Ascending aorta (tissue), 2 donors: ENCODE results near the gene GLO1. TPM values are rescaled to one million over a fixed set of nuclear protein-coding genes. Genes with fewer than 3 reads are reported as not detected.
A peak's percentile ranks its signal among the peaks of the same experiment; 100 is the strongest.

Experiments used
- DNase-seq, 2 donors: peaks; one replicate each; pipeline ENCODE4 v3.0.0-alpha.2; 2019; ENCODE audit warnings: low spot score in 2 of 2
- H3K27ac ChIP-seq, 2 donors: fragments of 200-600 bp; sonication (generic); one replicate each; pipeline ENCODE4 v1.5.1; 2016 to 2017; ENCODE audit warnings: mild to moderate bottlenecking in 1 of 2
- H3K27me3 ChIP-seq: fragments of 200-600 bp; sonication (generic); one replicate; pipeline ENCODE4 v1.5.1; 2017
- H3K36me3 ChIP-seq, 2 donors: fragments of 200-600 bp; sonication (generic); one replicate each; pipeline ENCODE4 v1.5.1; 2016
- H3K4me1 ChIP-seq, 2 donors: fragments of 200-600 bp; sonication (generic); one replicate each; pipeline ENCODE4 v1.5.1; 2016 to 2017; ENCODE audit warnings: mild to moderate bottlenecking in 1 of 2
- H3K4me3 ChIP-seq, 2 donors: fragments of 200-600 bp; sonication (generic); one replicate each; pipeline ENCODE4 v1.5.1; 2016 to 2017; ENCODE audit warnings: mild to moderate bottlenecking in 1 of 2
- H3K9me3 ChIP-seq, 2 donors: fragments of 200-600 bp; sonication (generic); one replicate each; pipeline ENCODE4 v1.5.1; 2016
- intact Hi-C: fragments of 100-400 bp; cut with DNase I; formaldehyde crosslinking; loops from one replicate; pipeline ENCODE4 v1.15.1; 2023
- total RNA-seq: library from RNA; depleted of rRNA; stranded (reverse); fragments of >200 nt; gene quantifications from one replicate; pipeline ENCODE4 v1.1.0, GENCODE V29; 2016
- TF ChIP-seq, protein P1 (sequence below), 3 experiments: fragments of 200-600 bp in 2 of 3; fragments of 450-650 bp in 1 of 3; sonication (generic) in 2 of 3; IDR thresholded peaks; one replicate each; pipeline ENCODE4 v1.5.1; 2016 to 2019; ENCODE audit warnings: antibody characterized with exemption in 3 of 3, mild to moderate bottlenecking in 1 of 3, moderate library complexity in 1 of 3

Gene GLO1
- total RNA-seq, 1 donor from 2014 or later = 32.6 TPM

GRCh38 chr6:38638941-38639497 lies 63.9 kb downstream of the GLO1 start:
- Histone ChIP-seq H3K4me1 (peaks cover 10 to 11% of the 10 kb centered on the region in 2 donors), H3K27ac (peak overlapping the region; percentile 90 to 93), H3K36me3 (no peaks in the 10 kb centered on the region), H3K9me3 (no peaks in the 10 kb centered on the region), H3K27me3 (no peaks in the 10 kb centered on the region), H3K4me3 (peak overlapping the region; percentile 83 to 84)
- TF ChIP-seq, protein P1, sequence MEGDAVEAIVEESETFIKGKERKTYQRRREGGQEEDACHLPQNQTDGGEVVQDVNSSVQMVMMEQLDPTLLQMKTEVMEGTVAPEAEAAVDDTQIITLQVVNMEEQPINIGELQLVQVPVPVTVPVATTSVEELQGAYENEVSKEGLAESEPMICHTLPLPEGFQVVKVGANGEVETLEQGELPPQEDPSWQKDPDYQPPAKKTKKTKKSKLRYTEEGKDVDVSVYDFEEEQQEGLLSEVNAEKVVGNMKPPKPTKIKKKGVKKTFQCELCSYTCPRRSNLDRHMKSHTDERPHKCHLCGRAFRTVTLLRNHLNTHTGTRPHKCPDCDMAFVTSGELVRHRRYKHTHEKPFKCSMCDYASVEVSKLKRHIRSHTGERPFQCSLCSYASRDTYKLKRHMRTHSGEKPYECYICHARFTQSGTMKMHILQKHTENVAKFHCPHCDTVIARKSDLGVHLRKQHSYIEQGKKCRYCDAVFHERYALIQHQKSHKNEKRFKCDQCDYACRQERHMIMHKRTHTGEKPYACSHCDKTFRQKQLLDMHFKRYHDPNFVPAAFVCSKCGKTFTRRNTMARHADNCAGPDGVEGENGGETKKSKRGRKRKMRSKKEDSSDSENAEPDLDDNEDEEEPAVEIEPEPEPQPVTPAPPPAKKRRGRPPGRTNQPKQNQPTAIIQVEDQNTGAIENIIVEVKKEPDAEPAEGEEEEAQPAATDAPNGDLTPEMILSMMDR (IDR thresholded peaks at IDR 0.05) = no peak
- intact Hi-C loops = loop anchor here (1.0 kb wide), 1 partner anchor 64 kb away; the partner anchor contains the start of gene GLO1
- peak in 1 of 2 donors; percentile 77 for DNase-seq

- H3K4me3 ChIP-seq = no peak overlapping the region
- no peaks in the 10 kb centered on the region for H3K27me3 ChIP-seq
- no peak overlapping the region for H3K27ac ChIP-seq
- no peaks in the 10 kb centered on the region for H3K36me3 ChIP-seq
- intact Hi-C loops = no loop called here
- DNase-seq = no peak
- TF ChIP-seq, protein P1 (IDR thresholded peaks at IDR 0.05) = no peak
- H3K9me3 ChIP-seq = no peaks in the 10 kb centered on the region
- peaks cover 10 to 11% of the 10 kb centered on the region in 2 donors for H3K4me1 ChIP-seq
Measured at GRCh38 chr6:38637756-38638155, 65.2 kb downstream of the GLO1 start.

GRCh38 chr6:38636027-38636426 lies 66.9 kb downstream of the GLO1 start:
- Histone ChIP-seq H3K27me3 (no peaks in the 10 kb centered on the region), H3K9me3 (no peaks in the 10 kb centered on the region), H3K4me3 (no peak overlapping the region), H3K4me1 (peaks cover 9 to 10% of the 10 kb centered on the region in 2 donors), H3K27ac (no peak overlapping the region), H3K36me3 (no peaks in the 10 kb centered on the region)
- TF ChIP-seq, protein P1 (IDR thresholded peaks at IDR 0.05) = no peak
- no peak for DNase-seq
- intact Hi-C loops = no loop called here

DNA sequence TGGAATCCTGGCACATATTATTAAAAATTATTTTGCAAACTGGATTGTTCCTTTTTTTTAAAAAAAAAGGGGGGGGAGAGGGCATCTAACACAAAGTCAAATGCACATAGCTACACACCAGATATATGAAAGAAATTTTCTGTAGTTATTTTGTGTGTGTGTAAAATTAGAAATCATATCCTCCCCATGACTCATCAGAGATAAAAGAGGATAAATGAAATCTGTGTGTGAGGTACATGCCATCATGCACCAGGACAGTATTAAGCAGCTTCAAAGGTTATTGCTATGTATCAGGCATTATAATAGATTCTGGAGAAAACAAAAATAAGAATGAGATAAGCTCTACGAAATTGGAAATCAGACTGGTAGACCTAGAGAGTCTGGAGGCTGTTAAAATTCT lies 68.4 kb downstream of the GLO1 start:
- intact Hi-C loops = no loop called here
- Histone ChIP-seq H3K27me3 (no peaks in the 10 kb centered on the region), H3K36me3 (no peaks in the 10 kb centered on the region)

DNA sequence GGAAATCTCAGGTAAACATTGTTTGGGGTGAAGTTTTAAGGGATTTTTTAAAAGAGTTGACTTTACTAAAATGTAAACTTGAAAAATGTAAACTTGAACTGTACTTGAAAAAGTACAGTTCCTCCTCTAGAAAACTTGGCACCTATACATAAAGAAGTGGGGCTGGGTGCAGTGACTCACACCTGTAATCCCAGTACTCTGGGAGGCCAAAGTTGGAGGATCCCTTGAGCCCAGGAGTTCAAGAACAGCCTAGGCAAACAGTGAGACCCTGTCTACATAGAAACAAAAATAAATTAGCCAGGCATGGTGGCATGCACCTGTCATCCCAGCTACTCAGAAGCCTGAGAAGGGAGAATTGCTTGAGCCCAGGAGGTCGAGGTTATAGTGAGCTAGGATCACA lies 70.5 kb downstream of the GLO1 start:
- TF ChIP-seq, protein P1 (IDR thresholded peaks at IDR 0.05) = no peak
- no peaks in the 10 kb centered on the region for H3K36me3 ChIP-seq
- DNase-seq = no peak
- intact Hi-C loops = no loop called here
- no peaks in the 10 kb centered on the region for H3K27me3 ChIP-seq
- no peaks in the 10 kb centered on the region for H3K9me3 ChIP-seq
- H3K27ac ChIP-seq = no peak overlapping the region
- H3K4me1 ChIP-seq = no peaks in the 10 kb centered on the region
- no peak overlapping the region for H3K4me3 ChIP-seq

More for the DNA sequence above, 68.4 kb downstream of the GLO1 start:
- no peak overlapping the region for H3K27ac ChIP-seq
- no peak overlapping the region for H3K4me3 ChIP-seq
- H3K9me3 ChIP-seq = no peaks in the 10 kb centered on the region
- no peak for DNase-seq
- peaks cover 3% of the 10 kb centered on the region in 2 donors for H3K4me1 ChIP-seq
- TF ChIP-seq, protein P1 (IDR thresholded peaks at IDR 0.05) = no peak
